CD14-positive monocyte (primary cell): ENCODE data around the gene CXADR. TPM values are rescaled to one million over a fixed set of nuclear protein-coding genes. Genes with fewer than 3 reads are reported as not detected.

Experiments
- DNase-seq, 3 donors: peaks; one replicate each; pipeline ENCODE4 v3.0.0-alpha.2; 2011 to 2022
- H2AFZ ChIP-seq: 2 replicates; pipeline ENCODE4 v1.6.0; 2012; ENCODE audit warnings: mild to moderate bottlenecking, low read depth, low read length, inconsistent platforms; ENCODE audit not compliant: insufficient read depth, poor library complexity, severe bottlenecking
- H3K27ac ChIP-seq, 2 donors: 1 replicate in 1 of 2; 2 replicates in 1 of 2; pipeline ENCODE4 v1.5.1; 2012 to 2013; ENCODE audit warnings: low read length in 2 of 2, control low read depth in 1 of 2, inconsistent platforms in 1 of 2, low read depth in 1 of 2, mild to moderate bottlenecking in 1 of 2
- H3K27me3 ChIP-seq, 2 donors: one replicate each; pipeline versions ENCODE4 v1.6.0 to v1.6.1; 2011 to 2013; ENCODE audit warnings: low read length in 2 of 2; ENCODE audit not compliant: control insufficient read depth in 2 of 2, insufficient read depth in 2 of 2
- H3K36me3 ChIP-seq, 2 donors: replicated peaks in 1 of 2; 1 replicate in 1 of 2; 2 replicates in 1 of 2; pipeline versions ENCODE4 v1.5.1 to v1.6.1; 2012 to 2013; ENCODE audit warnings: low read length in 2 of 2, control low read depth in 1 of 2, inconsistent platforms in 1 of 2, mild to moderate bottlenecking in 1 of 2; ENCODE audit not compliant: insufficient read depth in 2 of 2, control insufficient read depth in 1 of 2
- H3K4me1 ChIP-seq, 2 donors: 1 replicate in 1 of 2; 2 replicates in 1 of 2; pipeline versions ENCODE4 v1.5.1 to v1.6.1; 2012 to 2013; ENCODE audit warnings: low read length in 2 of 2, control low read depth in 1 of 2, inconsistent platforms in 1 of 2, mild to moderate bottlenecking in 1 of 2, moderate library complexity in 1 of 2; ENCODE audit not compliant: insufficient read depth in 2 of 2, control insufficient read depth in 1 of 2
- H3K4me2 ChIP-seq: replicated peaks from 2 replicates; pipeline ENCODE3; 2012; ENCODE audit warnings: low read length, moderate library complexity, mild to moderate bottlenecking; ENCODE audit not compliant: poor library complexity, severe bottlenecking; ENCODE audit errors: extremely low read depth
- H3K4me3 ChIP-seq, 3 experiments: fragments of 200-600 bp in 1 of 3; sonication (generic) in 1 of 3; replicated peaks in 1 of 3; 1 replicate in 2 of 3; 2 replicates in 1 of 3; pipeline ENCODE4 v1.5.1; 2011 to 2013; ENCODE audit warnings: low read length in 3 of 3, mild to moderate bottlenecking in 3 of 3, control low read depth in 2 of 3, low read depth in 2 of 3, inconsistent platforms in 1 of 3, moderate library complexity in 1 of 3
- H3K79me2 ChIP-seq: 2 replicates; pipeline ENCODE4 v1.6.0; 2012; ENCODE audit warnings: mild to moderate bottlenecking, control low read depth, inconsistent platforms, low read length, moderate library complexity; ENCODE audit not compliant: insufficient read depth
- H3K9ac ChIP-seq: 2 replicates; pipeline ENCODE4 v1.6.0; 2017; ENCODE audit warnings: low read length, mild to moderate bottlenecking; ENCODE audit not compliant: insufficient read depth, poor library complexity, severe bottlenecking
- H3K9me3 ChIP-seq, 2 donors: replicated peaks in 1 of 2; 1 replicate in 1 of 2; 2 replicates in 1 of 2; pipeline versions ENCODE4 v1.5.1 to v1.6.1; 2012 to 2013; ENCODE audit warnings: low read length in 2 of 2, control low read depth in 1 of 2; ENCODE audit not compliant: control insufficient read depth in 1 of 2, insufficient read depth in 1 of 2
- H4K20me1 ChIP-seq: 2 replicates; pipeline ENCODE4 v1.6.0; 2012; ENCODE audit warnings: mild to moderate bottlenecking, low read length, control low read depth, moderate library complexity; ENCODE audit not compliant: insufficient read depth
- H3K27ac Mint-ChIP-seq, 7 donors: one replicate each; pipeline ENCODE4 v1.8.0; 2020; ENCODE audit warnings: mild to moderate bottlenecking in 7 of 7, mixed read lengths in 7 of 7, moderate library complexity in 6 of 7, inconsistent platforms in 2 of 7
- H3K27me3 Mint-ChIP-seq, 3 donors: one replicate each; pipeline ENCODE4 v1.8.0; 2021 to 2022; ENCODE audit warnings: low read depth in 3 of 3, mild to moderate bottlenecking in 3 of 3, mixed read lengths in 3 of 3, moderate library complexity in 3 of 3, inconsistent platforms in 1 of 3
- H3K36me3 Mint-ChIP-seq, 2 donors: one replicate each; pipeline ENCODE4 v1.8.0; 2020; ENCODE audit warnings: mixed read lengths in 2 of 2, inconsistent platforms in 1 of 2, mild to moderate bottlenecking in 1 of 2
- H3K4me1 Mint-ChIP-seq: one replicate; pipeline ENCODE4 v1.8.0; 2020; ENCODE audit warnings: mild to moderate bottlenecking, mixed read lengths
- H3K4me3 Mint-ChIP-seq, 2 donors: one replicate each; pipeline ENCODE4 v1.8.0; 2020; ENCODE audit warnings: mild to moderate bottlenecking in 2 of 2, mixed read lengths in 2 of 2, moderate library complexity in 1 of 2
- H3K9me3 Mint-ChIP-seq, 7 donors: one replicate each; pipeline ENCODE4 v1.8.0; 2020 to 2022; ENCODE audit warnings: mixed read lengths in 7 of 7, mild to moderate bottlenecking in 6 of 7, moderate library complexity in 6 of 7, inconsistent platforms in 2 of 7
- WGBS: methylation state at CpG from one replicate; pipeline ENCODE4 v1.1.5; 2013; ENCODE audit warnings: missing lambda C conversion rate; ENCODE audit not compliant: insufficient coverage; 5-methylcytosine and 5-hydroxymethylcytosine counted together
- intact Hi-C, 2 donors: fragments of 100-400 bp; cut with micrococcal nuclease; formaldehyde crosslinking; loops; one replicate each; pipeline versions ENCODE4 v1.15.0 to v1.15.1; 2023
- polyA plus RNA-seq, 3 donors: library from polyadenylated mRNA; depleted of rRNA in 1 of 3; unstranded in 2 of 3; stranded (reverse) in 1 of 3; fragments of 300-500 nt in 2 of 3; fragments of >200 nt in 1 of 3; fragmentation: Illumina TruSeq in 2 of 3; gene quantifications; 1 replicate in 2 of 3; 2 replicates in 1 of 3; pipeline ENCODE4 v1.2.3, GENCODE V29; 2012 to 2021
- TF ChIP-seq, protein P1 (sequence below): fragments of 200-600 bp; IDR thresholded peaks from one replicate; pipeline ENCODE4 v1.8.0; 2022; ENCODE audit warnings: antibody characterized with exemption, mild to moderate bottlenecking

Gene CXADR
- polyA plus RNA-seq, 3 donors: not detected

DNA sequence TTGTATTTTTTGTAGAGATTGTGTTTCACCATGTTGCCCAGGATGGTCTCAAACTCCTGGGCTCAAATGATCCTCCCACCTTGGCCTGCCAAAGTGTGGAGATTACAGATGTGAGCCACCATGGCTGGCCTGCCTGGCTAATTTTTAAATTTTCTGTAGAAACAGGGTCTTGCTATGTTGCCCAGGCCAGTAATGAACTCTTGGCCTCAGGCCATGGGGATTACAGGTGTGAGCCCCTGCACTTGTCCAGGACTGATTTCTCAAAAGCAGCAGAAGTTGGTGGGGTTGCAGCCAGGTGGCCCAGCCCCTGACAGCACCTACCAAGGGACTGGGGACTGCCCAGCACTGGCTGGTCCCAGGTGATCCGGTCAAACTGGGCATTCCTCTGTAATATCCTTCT is 44.1 kb upstream of the CXADR start:
- H3K4me3 ChIP-seq: no peak overlapping the region
- H2AFZ ChIP-seq: no peak overlapping the region
- peaks cover 1 to 5% (median 3%) of the 10 kb centered on the region in 3 donors for H3K27me3 Mint-ChIP-seq
- H3K4me3 Mint-ChIP-seq: no peak overlapping the region
- intact Hi-C loops: no loop called here
- H3K27ac ChIP-seq: no peak overlapping the region
- no peaks in the 10 kb centered on the region for H4K20me1 ChIP-seq
- TF ChIP-seq, protein P1, sequence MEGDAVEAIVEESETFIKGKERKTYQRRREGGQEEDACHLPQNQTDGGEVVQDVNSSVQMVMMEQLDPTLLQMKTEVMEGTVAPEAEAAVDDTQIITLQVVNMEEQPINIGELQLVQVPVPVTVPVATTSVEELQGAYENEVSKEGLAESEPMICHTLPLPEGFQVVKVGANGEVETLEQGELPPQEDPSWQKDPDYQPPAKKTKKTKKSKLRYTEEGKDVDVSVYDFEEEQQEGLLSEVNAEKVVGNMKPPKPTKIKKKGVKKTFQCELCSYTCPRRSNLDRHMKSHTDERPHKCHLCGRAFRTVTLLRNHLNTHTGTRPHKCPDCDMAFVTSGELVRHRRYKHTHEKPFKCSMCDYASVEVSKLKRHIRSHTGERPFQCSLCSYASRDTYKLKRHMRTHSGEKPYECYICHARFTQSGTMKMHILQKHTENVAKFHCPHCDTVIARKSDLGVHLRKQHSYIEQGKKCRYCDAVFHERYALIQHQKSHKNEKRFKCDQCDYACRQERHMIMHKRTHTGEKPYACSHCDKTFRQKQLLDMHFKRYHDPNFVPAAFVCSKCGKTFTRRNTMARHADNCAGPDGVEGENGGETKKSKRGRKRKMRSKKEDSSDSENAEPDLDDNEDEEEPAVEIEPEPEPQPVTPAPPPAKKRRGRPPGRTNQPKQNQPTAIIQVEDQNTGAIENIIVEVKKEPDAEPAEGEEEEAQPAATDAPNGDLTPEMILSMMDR: no peak
- no peaks in the 10 kb centered on the region for H3K36me3 Mint-ChIP-seq
- no peaks in the 10 kb centered on the region for H3K36me3 ChIP-seq
- H3K9ac ChIP-seq: no peak overlapping the region
- no peaks in the 10 kb centered on the region for H3K9me3 ChIP-seq
- peaks cover 0 to 5% (median 2%) of the 10 kb centered on the region in 7 donors for H3K9me3 Mint-ChIP-seq
- no peaks in the 10 kb centered on the region for H3K79me2 ChIP-seq
- no peaks in the 10 kb centered on the region for H3K4me1 ChIP-seq
- no peak overlapping the region for H3K4me2 ChIP-seq
- no peaks in the 10 kb centered on the region for H3K4me1 Mint-ChIP-seq
- no peaks in the 10 kb centered on the region for H3K27me3 ChIP-seq
- WGBS: 80% methylated on average over 1 of the region's 1 CpG
- no peak overlapping the region for H3K27ac Mint-ChIP-seq
- no peak for DNase-seq

DNA sequence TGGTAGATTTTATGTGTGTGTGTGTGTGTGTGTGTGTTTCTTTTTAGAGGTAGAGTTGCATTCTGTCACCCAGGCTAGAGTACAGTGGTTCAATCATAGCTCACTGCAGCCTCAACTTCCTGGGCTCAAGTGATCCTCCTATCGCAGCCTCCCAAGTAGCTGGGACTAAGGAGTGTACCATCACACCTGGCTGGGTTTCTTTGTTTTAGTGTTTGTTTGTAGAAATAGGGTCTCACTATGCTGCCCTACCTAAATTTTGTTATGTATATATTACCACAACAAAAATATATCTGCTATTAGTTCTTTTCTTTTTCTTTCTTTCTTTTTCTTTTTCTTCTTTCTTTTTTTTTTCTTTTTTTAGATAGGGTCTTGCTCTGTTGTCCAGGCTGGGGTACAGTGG is 43.1 kb upstream of the CXADR start:
- no peak overlapping the region for H3K27ac ChIP-seq
- no peak overlapping the region for H3K4me3 ChIP-seq
- intact Hi-C loops: no loop called here
- H3K4me2 ChIP-seq: no peak overlapping the region
- TF ChIP-seq, protein P1: no peak
- no peaks in the 10 kb centered on the region for H3K27me3 ChIP-seq
- no peaks in the 10 kb centered on the region for H3K4me1 ChIP-seq
- no peaks in the 10 kb centered on the region for H4K20me1 ChIP-seq
- H3K27me3 Mint-ChIP-seq: peaks cover 1 to 3% (median 3%) of the 10 kb centered on the region in 3 donors
- H3K9me3 ChIP-seq: no peaks in the 10 kb centered on the region
- WGBS: no CpG with 5 or more reads among the region's 1 CpG
- no peaks in the 10 kb centered on the region for H3K36me3 ChIP-seq
- no peaks in the 10 kb centered on the region for H3K79me2 ChIP-seq
- H3K36me3 Mint-ChIP-seq: no peaks in the 10 kb centered on the region
- H2AFZ ChIP-seq: no peak overlapping the region
- no peak for DNase-seq
- H3K4me1 Mint-ChIP-seq: no peaks in the 10 kb centered on the region
- no peak overlapping the region for H3K4me3 Mint-ChIP-seq
- no peak overlapping the region for H3K9ac ChIP-seq
- no peak overlapping the region for H3K27ac Mint-ChIP-seq
- peaks cover 0 to 5% (median 3%) of the 10 kb centered on the region in 7 donors for H3K9me3 Mint-ChIP-seq
